Smooth muscle cell (in vitro differentiated cells): ENCODE data around the gene FA2H. TPM values are rescaled to one million over a fixed set of nuclear protein-coding genes. Genes with fewer than 3 reads are reported as not detected.

Source experiments
- DNase-seq: peaks from one replicate; lab custom pipeline; 2025; ENCODE audit not compliant: unreplicated experiment; lab: John Stamatoyannopoulos, UW
- H2AFZ ChIP-seq: fragments of 200-600 bp; sonication (generic); 2 replicates; pipeline ENCODE4 v1.6.0; 2016; ENCODE audit warnings: antibody characterized with exemption, low read depth, mild to moderate bottlenecking
- H3F3A ChIP-seq: fragments of 200-600 bp; sonication (generic); 2 replicates; pipeline ENCODE4 v1.6.0; 2017; ENCODE audit warnings: antibody characterized with exemption, low read depth
- H3K27ac ChIP-seq: fragments of 200-600 bp; sonication (generic); 2 replicates; pipeline ENCODE4 v1.5.1; 2016; ENCODE audit warnings: low read depth, mild to moderate bottlenecking
- H3K27me3 ChIP-seq: fragments of 200-600 bp; sonication (generic); 2 replicates; pipeline ENCODE4 v1.6.1; 2016; ENCODE audit warnings: low read depth, mild to moderate bottlenecking
- H3K36me3 ChIP-seq: fragments of 200-600 bp; sonication (generic); 2 replicates; pipeline ENCODE4 v1.5.1; 2016; ENCODE audit warnings: low read depth
- H3K4me1 ChIP-seq: fragments of 200-600 bp; sonication (generic); 2 replicates; pipeline ENCODE4 v1.5.1; 2016; ENCODE audit warnings: low read depth
- H3K4me2 ChIP-seq: fragments of 200-600 bp; sonication (generic); 2 replicates; pipeline ENCODE4 v1.6.0; 2016; ENCODE audit warnings: mild to moderate bottlenecking
- H3K4me3 ChIP-seq: fragments of 200-600 bp; sonication (generic); 2 replicates; pipeline ENCODE4 v1.5.1; 2016; ENCODE audit warnings: mild to moderate bottlenecking
- H3K79me2 ChIP-seq: fragments of 200-600 bp; sonication (generic); 2 replicates; pipeline ENCODE4 v1.6.0; 2016; ENCODE audit warnings: low read depth, mild to moderate bottlenecking
- H3K9ac ChIP-seq: fragments of 200-600 bp; sonication (generic); 2 replicates; pipeline ENCODE4 v1.6.0; 2016; ENCODE audit warnings: low read depth
- H3K9me3 ChIP-seq: fragments of 200-600 bp; sonication (generic); replicated peaks from 2 replicates; pipeline ENCODE4 v1.5.1; 2016; ENCODE audit warnings: low read depth
- H4K20me1 ChIP-seq: fragments of 200-600 bp; sonication (generic); 2 replicates; pipeline ENCODE4 v1.6.0; 2016; ENCODE audit warnings: low read depth
- CTCF ChIP-seq: fragments of 200-600 bp; sonication (generic); IDR thresholded peaks from 2 replicates; pipeline ENCODE4 v1.5.1; 2017; ENCODE audit warnings: borderline replicate concordance, mild to moderate bottlenecking, antibody characterized with exemption; ENCODE audit not compliant: insufficient read depth, poor library complexity, severe bottlenecking
- WGBS: methylation state at CpG from one replicate; pipeline ENCODE4 v1.1.7; 2016; ENCODE audit warnings: low lambda C conversion rate; 5-methylcytosine and 5-hydroxymethylcytosine counted together
- polyA plus RNA-seq: library from polyadenylated mRNA; unstranded; fragments of >200 nt; fragmentation: Nextera tagmentation; extraction: Ambion mirVana; gene quantifications from 2 replicates; pipeline ENCODE4 v1.2.1, GENCODE V29; 2016
- total RNA-seq: library from RNA; depleted of rRNA; stranded (reverse); fragments of >200 nt; gene quantifications from 2 replicates; pipeline ENCODE4 v1.2.3, GENCODE V29; 2014

FA2H gene
- total and polyA plus RNA-seq, 2 experiments from 2014 or later, result not detected

- Histone ChIP-seq H3K9me3 (no peaks in the 10 kb centered on the region), H3K4me3 (no peak overlapping the region), H3F3A (no peaks in the 10 kb centered on the region), H3K9ac (no peak overlapping the region), H4K20me1 (no peaks in the 10 kb centered on the region), H3K4me2 (no peak overlapping the region), H3K36me3 (no peaks in the 10 kb centered on the region), H2AFZ (no peak overlapping the region), H3K4me1 (no peaks in the 10 kb centered on the region), H3K27ac (no peak overlapping the region), H3K79me2 (no peaks in the 10 kb centered on the region), H3K27me3 (peaks cover 8% of the 10 kb centered on the region)
- no peak for DNase-seq
- TF ChIP-seq CTCF, result no peak
Measured at GRCh38 chr16:74761665-74762064, 13.0 kb downstream of the FA2H start.

- H3K79me2 ChIP-seq, result no peaks in the 10 kb centered on the region
- H3K27me3 ChIP-seq, result peaks cover 8% of the 10 kb centered on the region
- no peak overlapping the region for H3K27ac ChIP-seq
- TF ChIP-seq CTCF, result no peak
- H3K4me1 ChIP-seq, result no peaks in the 10 kb centered on the region
- no peak overlapping the region for H2AFZ ChIP-seq
- 80% methylated on average over 11 of the region's 11 CpGs for WGBS
- no peaks in the 10 kb centered on the region for H4K20me1 ChIP-seq
- H3K9me3 ChIP-seq, result no peaks in the 10 kb centered on the region
- H3K9ac ChIP-seq, result no peak overlapping the region
- no peak for DNase-seq
- H3K4me2 ChIP-seq, result no peak overlapping the region
- no peaks in the 10 kb centered on the region for H3K36me3 ChIP-seq
- H3F3A ChIP-seq, result no peaks in the 10 kb centered on the region
- H3K4me3 ChIP-seq, result no peak overlapping the region
Measured at GRCh38 chr16:74760007-74760767, 14.4 kb downstream of the FA2H start.

GRCh38 chr16:74759564-74759963 lies 15.1 kb downstream of the FA2H start:
- Histone ChIP-seq H3K4me2 (no peak overlapping the region), H3K27me3 (peaks cover 8% of the 10 kb centered on the region), H4K20me1 (no peaks in the 10 kb centered on the region), H3K9ac (no peak overlapping the region), H3F3A (no peaks in the 10 kb centered on the region), H3K36me3 (no peaks in the 10 kb centered on the region), H3K79me2 (no peaks in the 10 kb centered on the region), H2AFZ (no peak overlapping the region), H3K9me3 (no peaks in the 10 kb centered on the region), H3K27ac (no peak overlapping the region), H3K4me1 (no peaks in the 10 kb centered on the region), H3K4me3 (no peak overlapping the region)
- no peak for DNase-seq
- 92% methylated on average over 3 of the region's 3 CpGs for WGBS
- TF ChIP-seq CTCF, result no peak

- WGBS, result 84% methylated on average over 4 of the region's 4 CpGs
- DNase-seq, result no peak
- no peak overlapping the region for H3K4me2 ChIP-seq
Measured at GRCh38 chr16:74758801-74759200, 15.8 kb downstream of the FA2H start.

More at GRCh38 chr16:74758801-74759200, 15.8 kb downstream of the FA2H start:
- no peaks in the 10 kb centered on the region for H3K36me3 ChIP-seq
- no peak for TF ChIP-seq CTCF
- no peaks in the 10 kb centered on the region for H3F3A ChIP-seq
- H3K9ac ChIP-seq, result no peak overlapping the region
- H3K4me1 ChIP-seq, result no peaks in the 10 kb centered on the region
- no peak overlapping the region for H2AFZ ChIP-seq
- no peak overlapping the region for H3K27ac ChIP-seq
- H3K9me3 ChIP-seq, result no peaks in the 10 kb centered on the region
- H3K27me3 ChIP-seq, result peaks cover 8% of the 10 kb centered on the region
- no peaks in the 10 kb centered on the region for H3K79me2 ChIP-seq
- H4K20me1 ChIP-seq, result no peaks in the 10 kb centered on the region
- no peak overlapping the region for H3K4me3 ChIP-seq
